HG03378 (cell line): ENCODE results near the gene DUSP28.
"Not testable (repeated sequence)": the region's sequence is repeated elsewhere in the genome, so short reads cannot be mapped to it uniquely, and the experiment has no call there.

Source experiments
- ATAC-seq: cut with Tn5 transposase; IDR thresholded peaks from one replicate; pipeline ENCODE4 v1.9.1; 2021; ENCODE audit warnings: mild to moderate bottlenecking, moderate library complexity; ENCODE audit not compliant: unreplicated experiment

DUSP28 gene

DNA sequence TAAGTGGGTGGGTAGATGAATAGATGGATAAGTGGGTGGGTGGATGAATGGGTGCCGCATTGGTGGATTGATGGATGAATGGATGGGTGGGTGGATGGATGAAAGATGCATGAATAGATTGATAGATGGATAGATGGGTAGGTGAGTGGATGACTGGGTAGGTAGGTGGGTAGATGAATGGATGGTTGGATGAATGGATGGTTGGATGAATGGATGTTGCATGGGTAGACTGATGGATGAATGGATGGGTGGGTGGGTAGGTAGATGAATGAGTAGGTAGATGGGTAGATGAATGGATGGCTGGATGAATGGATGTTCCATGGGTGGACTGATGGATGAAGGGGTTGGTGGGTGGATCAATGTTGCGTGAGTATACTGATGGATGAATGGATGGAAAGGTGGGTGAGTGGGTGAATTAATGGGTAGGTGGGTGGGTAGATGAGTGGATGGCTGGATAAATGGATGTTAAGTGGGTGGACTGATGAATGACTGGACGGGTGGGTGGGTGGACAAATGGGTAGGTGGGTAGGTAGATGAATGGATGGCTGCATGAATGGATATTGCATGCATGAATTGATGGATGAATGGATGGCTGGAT, 32.9 kb upstream of the DUSP28 start:
- ATAC-seq: no peak

DNA sequence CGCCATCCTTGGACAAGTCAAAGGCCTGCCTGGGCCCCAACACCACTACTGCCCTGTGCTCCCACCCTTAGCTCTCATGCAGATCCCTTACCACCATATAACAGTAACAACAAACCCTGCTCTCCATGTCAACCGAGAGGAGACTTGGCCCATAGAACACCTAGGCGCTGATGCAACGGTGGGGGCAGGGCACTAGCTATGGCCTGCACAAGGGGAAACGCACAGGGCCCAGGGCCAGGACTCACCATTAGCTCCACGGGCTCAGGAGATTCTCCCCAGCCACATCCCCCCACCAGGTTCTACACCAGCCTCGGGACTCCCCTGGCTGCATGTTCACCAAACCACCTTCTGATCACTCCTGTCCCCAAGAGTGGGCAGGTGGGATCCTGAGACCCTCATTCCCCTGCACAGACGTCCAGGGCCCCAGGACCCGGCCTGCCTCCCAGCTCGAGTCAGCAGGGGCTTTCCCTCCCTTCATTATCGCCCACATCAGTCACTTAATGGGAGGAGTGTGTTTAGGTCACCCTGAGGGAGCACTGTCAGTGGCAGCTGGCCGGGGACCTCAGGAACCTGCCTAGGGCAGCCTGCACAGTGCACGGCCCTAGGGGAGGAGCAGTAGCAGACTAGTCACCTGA, 31.6 kb upstream of the DUSP28 start:
- ATAC-seq: no peak

DNA sequence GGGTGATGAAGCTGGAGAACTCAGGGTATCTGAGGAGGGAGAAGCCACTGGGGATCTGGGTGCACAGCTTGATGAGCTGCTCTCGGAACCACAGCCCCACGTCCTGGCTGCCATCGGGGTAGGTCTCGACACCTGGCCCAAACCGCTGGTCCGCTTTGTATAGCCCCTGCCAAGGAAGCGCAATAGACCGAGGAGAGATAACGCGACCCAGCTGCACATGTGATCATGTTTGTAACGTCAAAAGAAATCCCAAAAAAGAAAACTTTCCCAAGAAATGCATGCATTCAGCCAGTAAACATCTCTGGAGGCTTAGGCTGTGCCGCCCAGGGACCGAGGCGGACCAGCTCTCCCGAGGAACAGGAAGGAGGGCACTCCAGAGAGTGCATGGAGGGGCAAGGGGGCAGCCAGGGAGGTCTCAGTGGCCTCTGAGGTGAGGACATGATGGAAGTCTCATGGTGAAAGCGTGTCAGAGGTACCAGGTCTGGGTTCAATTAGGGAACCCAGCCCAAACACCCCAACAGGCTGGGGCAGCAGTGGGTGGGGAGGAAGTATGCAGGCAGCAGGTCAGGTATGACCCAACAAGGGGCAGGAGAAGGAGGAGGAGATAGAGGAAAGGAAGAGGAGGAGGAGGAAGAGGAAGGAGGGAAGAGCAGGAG, 30.7 kb upstream of the DUSP28 start:
- no peak for ATAC-seq

DNA sequence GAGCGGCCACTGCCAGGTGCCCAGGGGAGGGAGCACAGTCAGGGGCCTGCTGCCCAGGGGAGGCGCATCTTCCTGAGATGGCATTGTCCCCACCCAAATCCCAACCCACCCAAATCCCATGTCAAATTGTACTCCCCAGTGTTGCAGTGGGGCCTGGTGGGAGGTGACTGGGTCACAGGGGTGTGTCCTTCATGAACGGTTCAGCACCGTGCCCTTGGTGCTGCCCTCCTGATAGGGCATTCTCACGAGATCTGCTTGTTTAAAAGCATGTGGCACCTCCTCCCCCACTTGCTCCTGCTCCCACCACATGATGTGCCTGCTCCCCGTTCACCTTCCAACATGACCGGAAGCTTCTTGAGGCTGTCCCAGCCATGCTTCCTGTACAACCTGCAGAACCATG, 30.0 kb upstream of the DUSP28 start:
- ATAC-seq: no peak

GRCh38 chr2:240531038-240531437, 29.1 kb upstream of the DUSP28 start:
- no peak for ATAC-seq

DNA sequence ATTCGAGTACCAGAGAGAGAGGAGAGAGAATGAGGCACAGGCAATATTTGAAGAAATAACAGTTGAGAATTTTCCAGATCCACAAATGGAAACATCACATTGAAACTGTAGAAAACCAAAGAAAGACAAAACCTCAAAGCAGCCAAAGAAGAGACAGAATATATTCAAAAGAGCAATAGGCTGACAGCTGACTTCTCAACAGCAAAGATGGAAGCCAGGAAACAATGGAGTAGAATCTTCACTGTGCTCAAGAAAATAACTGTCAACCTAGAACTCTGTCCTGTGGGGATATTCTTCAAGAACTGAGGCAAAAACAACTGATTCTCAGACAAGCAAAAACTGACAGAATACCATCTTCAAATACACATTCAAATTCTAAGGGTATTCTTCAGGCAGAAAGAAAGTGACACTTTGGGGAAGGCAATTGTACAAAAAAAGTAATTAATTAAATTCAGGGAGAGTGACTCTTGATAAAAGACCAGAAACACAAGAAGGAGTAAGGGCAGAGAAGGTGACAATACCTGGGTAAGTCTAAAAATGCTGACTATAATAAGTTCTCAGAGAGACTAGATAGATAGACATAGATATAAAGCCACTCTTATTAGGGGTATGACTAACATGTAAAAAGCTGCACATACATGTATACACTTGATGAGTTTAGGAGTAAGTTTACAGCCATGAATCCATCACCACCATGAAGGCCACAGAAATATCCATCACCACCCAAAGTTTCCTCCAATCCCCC, 28.0 kb upstream of the DUSP28 start:
- ATAC-seq: no peak

GRCh38 chr2:240538031-240538780, 22.0 kb upstream of the DUSP28 start:
- ATAC-seq: no peak

DNA sequence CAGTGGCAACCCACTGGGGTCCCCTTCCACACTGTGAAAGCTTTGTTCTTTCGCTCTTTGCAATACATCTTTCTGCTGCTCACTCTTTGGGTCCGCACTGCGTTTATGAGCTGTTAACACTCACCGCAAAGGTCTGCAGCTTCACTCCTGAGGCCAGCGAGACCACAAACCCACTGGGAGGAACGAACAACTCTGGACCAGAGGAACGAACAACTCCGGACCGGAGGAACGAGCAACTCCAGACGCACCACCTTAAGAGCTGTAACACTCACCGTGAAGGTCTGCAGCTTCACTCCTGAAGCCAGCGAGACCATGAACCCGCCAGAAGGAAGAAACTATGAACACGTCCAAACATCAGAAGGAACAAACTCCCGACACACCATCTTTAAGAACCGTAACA, 21.1 kb upstream of the DUSP28 start:
- not testable (repeated sequence) for ATAC-seq

DNA sequence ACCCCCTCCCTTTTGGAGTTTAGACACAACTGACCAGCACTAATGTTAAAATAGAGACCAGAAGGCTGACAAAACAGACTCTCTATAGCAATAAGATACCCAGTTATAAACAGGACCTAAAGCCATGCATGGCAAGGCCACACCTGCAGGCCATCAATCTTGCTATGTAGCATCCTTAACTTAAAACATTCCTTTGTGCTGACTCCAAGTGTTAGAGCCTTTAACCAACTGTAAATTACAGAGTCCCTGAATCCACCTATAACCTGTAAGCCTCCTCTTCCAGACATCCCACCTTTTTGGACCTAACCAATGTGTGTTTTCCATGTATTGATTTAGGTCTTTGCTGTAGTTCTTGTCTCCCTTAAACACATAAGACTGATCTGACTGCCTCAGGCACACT, 20.3 kb upstream of the DUSP28 start:
- ATAC-seq: no peak

GRCh38 chr2:240551288-240551687, 8.9 kb upstream of the DUSP28 start:
- ATAC-seq: no peak

DNA sequence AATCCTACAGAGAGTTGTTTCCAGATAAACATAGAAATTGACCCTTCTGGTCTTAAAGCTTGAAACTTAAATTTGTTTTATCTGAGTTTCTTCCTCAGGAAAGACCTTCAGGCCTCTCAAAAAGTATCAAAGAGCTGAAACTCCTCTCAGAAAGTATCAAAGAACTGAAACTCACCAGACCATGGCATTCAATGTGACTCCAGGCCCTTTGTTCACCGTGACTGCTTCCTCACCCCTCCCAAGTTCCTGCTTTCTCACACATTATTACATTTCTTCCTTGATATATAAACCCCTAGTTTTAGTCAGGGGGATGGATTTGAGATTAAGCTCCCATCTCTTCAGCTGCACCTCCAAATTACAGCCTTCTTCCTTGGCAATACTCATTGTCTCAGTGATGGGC, 8.3 kb upstream of the DUSP28 start:
- ATAC-seq: no peak

DNA sequence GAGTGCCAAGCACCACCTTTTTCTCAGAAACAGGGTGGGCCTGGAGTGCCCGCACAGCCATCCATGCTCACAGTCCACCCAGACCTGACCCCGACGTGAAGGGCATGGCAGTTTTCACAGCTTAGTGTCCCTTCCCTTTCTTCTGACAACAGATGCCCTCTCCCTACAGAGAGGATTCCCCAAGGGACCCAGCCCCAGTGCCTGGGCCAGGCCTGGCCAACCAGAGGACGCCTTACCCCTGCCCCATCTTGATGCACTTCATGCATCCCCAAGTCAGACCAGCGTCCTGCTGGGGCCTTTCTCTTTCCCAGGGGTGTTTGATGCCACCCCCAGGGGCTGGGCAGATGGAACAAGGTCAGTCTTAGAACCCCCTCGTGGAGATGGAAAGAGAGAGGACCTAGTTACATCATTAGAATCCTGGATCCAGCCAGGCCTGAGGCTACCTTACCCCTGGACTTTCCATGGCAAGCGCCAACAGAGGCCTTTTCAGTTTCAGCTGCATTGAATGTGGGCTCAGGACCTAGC, 6.1 kb upstream of the DUSP28 start:
- ATAC-seq: no peak

GRCh38 chr2:240554767-240555493, 5.2 kb upstream of the DUSP28 start:
- no peak for ATAC-seq

DNA sequence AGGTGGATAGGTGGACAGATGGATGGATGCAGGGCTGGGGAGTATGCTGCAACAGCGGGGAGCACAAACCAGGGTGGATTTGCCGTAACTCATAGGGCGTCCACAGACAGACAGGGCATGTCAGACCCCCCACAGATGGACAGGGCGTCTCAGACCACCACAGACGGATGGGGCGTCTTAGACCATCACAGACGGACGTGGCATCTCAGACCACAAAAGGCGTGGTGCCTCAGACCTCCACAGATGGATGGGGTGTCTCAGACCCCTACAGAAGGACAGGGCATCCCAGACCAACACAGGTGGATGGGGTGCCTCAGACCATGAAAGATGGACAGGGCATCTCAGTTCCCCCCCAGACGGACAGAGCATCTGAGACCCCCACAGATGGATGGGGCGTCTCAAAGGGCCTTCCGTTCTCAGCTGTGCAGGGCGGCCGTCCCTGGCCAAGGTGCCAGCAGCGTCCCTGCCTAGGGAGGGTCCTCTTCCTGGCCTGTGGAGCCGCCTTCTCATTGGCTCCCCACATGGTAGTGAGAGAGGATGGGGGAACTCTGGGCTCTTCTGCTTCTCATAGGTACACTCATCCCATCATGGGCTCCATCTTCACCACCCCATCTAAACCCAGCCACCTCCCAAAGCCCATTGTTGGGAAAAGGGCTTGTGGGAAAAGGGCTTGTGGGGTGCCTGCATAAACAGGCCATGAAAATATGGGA, 4.5 kb upstream of the DUSP28 start:
- ATAC-seq: no peak

GRCh38 chr2:240556553-240557100, 3.5 kb upstream of the DUSP28 start:
- ATAC-seq: no peak

DNA sequence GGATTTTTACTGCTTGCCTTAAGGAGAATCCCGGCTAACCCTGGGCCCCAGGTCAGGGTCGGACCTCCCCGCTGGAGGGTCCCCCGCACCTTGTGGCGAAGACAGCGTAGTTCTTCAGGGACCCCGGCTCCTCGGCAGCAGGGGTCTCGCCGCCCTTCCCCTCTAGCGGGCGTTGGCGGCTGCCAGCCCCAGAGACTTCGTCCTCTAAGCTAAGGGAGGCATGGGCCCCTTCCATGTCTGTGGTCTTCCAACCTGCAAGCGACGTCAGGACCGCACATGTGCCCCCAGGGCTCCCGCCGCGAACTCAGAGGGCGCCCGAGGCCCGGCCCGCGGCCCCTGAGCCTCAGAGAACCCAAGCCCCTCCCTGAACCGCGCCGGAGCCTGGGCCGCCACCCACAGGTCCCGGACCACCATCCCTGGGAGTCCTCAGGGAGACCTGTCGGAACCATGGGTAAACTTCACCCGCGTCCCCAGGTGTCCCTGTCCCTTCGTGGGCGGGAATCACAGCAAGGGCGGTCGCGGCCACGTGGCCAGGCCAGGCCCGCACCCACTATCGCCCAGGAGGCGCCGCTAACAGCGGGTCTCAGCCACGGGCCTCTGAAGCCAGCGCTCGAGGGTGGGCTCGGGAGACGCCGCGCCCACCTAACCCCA, 2.9 kb upstream of the DUSP28 start:
- ATAC-seq: no peak

- no peak for ATAC-seq
Measured at GRCh38 chr2:240557808-240558207, 2.3 kb upstream of the DUSP28 start, which contains the start of gene ANKMY1. Gene ANKMY1, minus strand, starts transcription at chr2:240557988. Its CDS starts 653 bp downstream, at chr2:240557335.

GRCh38 chr2:240558236-240558761, 1.9 kb upstream of the DUSP28 start:
- ATAC-seq: no peak
